WTC11 (cell line): ENCODE measurements around the gene LAMA2.

Source experiments
- ATF1 ChIP-seq: sonication (generic); formaldehyde crosslinking; IDR thresholded peaks from 2 replicates; pipeline ENCODE4 v1.8.1; 2023; ENCODE audit warnings: mild to moderate bottlenecking, moderate library complexity, missing genetic modification reagents
- ATF2 ChIP-seq: sonication (generic); formaldehyde crosslinking; IDR thresholded peaks from 2 replicates; pipeline ENCODE4 v1.8.1; 2022; ENCODE audit warnings: low read depth, missing genetic modification reagents, borderline replicate concordance
- CREM ChIP-seq: sonication (generic); formaldehyde crosslinking; IDR thresholded peaks from 2 replicates; pipeline ENCODE4 v1.8.1; 2022; ENCODE audit warnings: mild to moderate bottlenecking, missing genetic modification reagents, moderate library complexity
- CTCF ChIP-seq: fragments of 200-600 bp; IDR thresholded peaks from 2 replicates; pipeline ENCODE4 v1.8.0; 2022; ENCODE audit warnings: antibody characterized with exemption
- ETV6 ChIP-seq: sonication (generic); formaldehyde crosslinking; IDR thresholded peaks from 2 replicates; pipeline ENCODE4 v1.8.1; 2022; ENCODE audit warnings: mild to moderate bottlenecking, missing genetic modification reagents
- FOXJ3 ChIP-seq: sonication (generic); formaldehyde crosslinking; IDR thresholded peaks from 2 replicates; pipeline ENCODE4 v1.9.0; 2021; ENCODE audit warnings: missing genetic modification reagents, mild to moderate bottlenecking, borderline replicate concordance
- MLX ChIP-seq: sonication (generic); formaldehyde crosslinking; IDR thresholded peaks from 2 replicates; pipeline ENCODE4 v1.8.1; 2023; ENCODE audit warnings: mild to moderate bottlenecking, missing genetic modification reagents, moderate library complexity
- MYBL2 ChIP-seq: sonication (generic); formaldehyde crosslinking; IDR thresholded peaks from 2 replicates; pipeline ENCODE4 v1.8.1; 2023; ENCODE audit warnings: mild to moderate bottlenecking, moderate library complexity, missing genetic modification reagents
- NFE2L1 ChIP-seq: sonication (generic); formaldehyde crosslinking; IDR thresholded peaks from 2 replicates; pipeline ENCODE4 v1.8.1; 2023; ENCODE audit warnings: missing genetic modification reagents
- PREB ChIP-seq: sonication (generic); formaldehyde crosslinking; IDR thresholded peaks from 2 replicates; pipeline ENCODE4 v1.8.1; 2022; ENCODE audit warnings: mild to moderate bottlenecking, missing genetic modification reagents, moderate library complexity, borderline replicate concordance
- SP1 ChIP-seq: sonication (generic); formaldehyde crosslinking; conservative IDR thresholded peaks from 2 replicates; pipeline ENCODE4 v1.8.1; 2022; ENCODE audit warnings: missing genetic modification reagents
- STAT6 ChIP-seq: sonication (generic); formaldehyde crosslinking; conservative IDR thresholded peaks from 2 replicates; pipeline ENCODE4 v1.8.1; 2023; ENCODE audit warnings: mild to moderate bottlenecking, low read depth, missing genetic modification reagents, moderate library complexity
- USF1 ChIP-seq: sonication (generic); formaldehyde crosslinking; IDR thresholded peaks from 2 replicates; pipeline ENCODE4 v1.8.0; 2022; ENCODE audit warnings: mild to moderate bottlenecking, missing genetic modification reagents

GRCh38 chr6:129488313-129488712 is 605.4 kb downstream of the LAMA2 start:
- TF ChIP-seq ATF2 (CRISPR knock-in tag) (no peak), NFE2L1 (CRISPR knock-in tag) (no peak), PREB (no peak), CTCF (no peak), MLX (CRISPR knock-in tag) (no peak), CREM (CRISPR knock-in tag) (no peak), FOXJ3 (CRISPR knock-in tag) (no peak), SP1 (no peak), ATF1 (CRISPR knock-in tag) (no peak), STAT6 (CRISPR knock-in tag) (no peak), ETV6 (CRISPR knock-in tag) (no peak), MYBL2 (no peak), USF1 (CRISPR knock-in tag) (no peak)
